Heart left ventricle (tissue), 16 donors: ENCODE results near the gene PKNOX2. TPM values are rescaled to one million over a fixed set of nuclear protein-coding genes. Genes with fewer than 3 reads are reported as not detected.

Experiments used
- ATAC-seq, 4 donors: fragments of 200-7000 bp; cut with Tn5 transposase; one replicate each; pipeline ENCODE4 v1.9.1; 2020 to 2022; ENCODE audit warnings: moderate library complexity in 4 of 4, mild to moderate bottlenecking in 3 of 4, moderate number of reproducible peaks in 1 of 4
- DNase-seq, 5 donors: peaks; one replicate each; pipeline ENCODE4 v3.0.0-alpha.2; 2020
- H3K27ac ChIP-seq, 12 donors: fragments of 200-600 bp; sonication (generic) in 4 of 12; one replicate each; pipeline versions ENCODE4 v1.5.0 to v1.8.0; 2016 to 2022; ENCODE audit warnings: mild to moderate bottlenecking in 2 of 12
- H3K27me3 ChIP-seq, 9 donors: fragments of 200-600 bp; sonication (generic) in 2 of 9; one replicate each; pipeline versions ENCODE4 v1.5.1 to v1.8.0; 2016 to 2022; ENCODE audit warnings: mild to moderate bottlenecking in 3 of 9
- H3K36me3 ChIP-seq, 9 donors: fragments of 200-600 bp; sonication (generic) in 2 of 9; one replicate each; pipeline versions ENCODE4 v1.5.0 to v1.8.0; 2018 to 2022; ENCODE audit warnings: mild to moderate bottlenecking in 2 of 9
- H3K4me1 ChIP-seq, 12 donors: fragments of 200-600 bp; sonication (generic) in 4 of 12; one replicate each; pipeline versions ENCODE4 v1.5.0 to v1.8.0; 2016 to 2022; ENCODE audit warnings: mild to moderate bottlenecking in 3 of 12
- H3K4me3 ChIP-seq, 12 donors: fragments of 200-600 bp; sonication (generic) in 4 of 12; one replicate each; pipeline versions ENCODE4 v1.5.0 to v1.8.0; 2017 to 2022; ENCODE audit warnings: mild to moderate bottlenecking in 9 of 12, moderate library complexity in 4 of 12
- H3K9me3 ChIP-seq, 12 donors: fragments of 200-600 bp; sonication (generic) in 4 of 12; one replicate each; pipeline versions ENCODE4 v1.5.0 to v1.8.0; 2016 to 2022; ENCODE audit warnings: mild to moderate bottlenecking in 1 of 12
- CTCF ChIP-seq, 12 donors: fragments of 200-600 bp; sonication (generic) in 4 of 12; IDR thresholded peaks; one replicate each; pipeline versions ENCODE4 v1.5.0 to v1.8.0; 2018 to 2022; ENCODE audit warnings: antibody characterized with exemption in 12 of 12, mild to moderate bottlenecking in 5 of 12
- POLR2A ChIP-seq, 2 donors: fragments of 450-650 bp; IDR thresholded peaks; one replicate each; pipeline ENCODE4 v1.6.1; 2017; ENCODE audit warnings: antibody characterized with exemption in 2 of 2, mild to moderate bottlenecking in 2 of 2, moderate library complexity in 2 of 2
- WGBS, 4 donors: extraction: QIAGEN DNeasy Blood & Tissue Kit in 2 of 4; methylation state at CpG; one replicate each; pipeline versions ENCODE4 v1.1.5 to v1.1.7; 2013 to 2018; 5-methylcytosine and 5-hydroxymethylcytosine counted together
- intact Hi-C, 10 donors: fragments of 100-400 bp; cut with DNase I; formaldehyde crosslinking; loops; one replicate each; pipeline versions ENCODE4 v1.11.1 to v1.14.2; 2022
- polyA plus RNA-seq, 2 donors: library from polyadenylated mRNA; stranded (reverse); fragments of 200-250 nt; gene quantifications; one replicate each; pipeline ENCODE4 v1.2.3, GENCODE V29; 2013
- total RNA-seq, 9 donors: library from RNA; depleted of rRNA in 2 of 9; stranded (reverse); fragments of >200 nt in 2 of 9; fragmentation: NEBNext Ultra II Directional in 3 of 9; extraction: Animal tissue kit (Norgen Biotek cat#: 25700) in 3 of 9; gene quantifications; one replicate each; pipeline versions ENCODE4 v1.1.0 to v1.2.4, GENCODE V29; 2016 to 2023
- donor health status: ischemic (EF 13 %, LVEDD 7.1; RV severe dilation, severe dysfunction).
- donor health status: healthy with polysubstance abuse.
- donor health status: DM: no; HTN: yes; CAD: no.
- donor health status: DM: no; HTN: no; CAD: no.
- donor health status: ischemic (EF 25% LVEDD 6.9; RV normal size, moderate dysfunction).
- donor health status: ischemic (EF 25% LVEDD 5.7; RV mildly dilated, moderate dysfunction).
- donor health status: healthy.
- donor health status: DM: yes; HTN: yes; CAD: no.
- donor health status: ischemic (EF 35%, LVEDD 5.7; RV mildly dilated, moderate dysfunction).
- donor health status: nonischemic (EF 11% LVEDD 7.7; RV severe dilation, severe dysfunction).
- donor health status: DM: yes; HTN: yes; CAD: no.
- donor health status: PGD.
- donor health status: ischemic (EF 29% LVEDD 5.4; RV normal size, mild dysfunction).
- donor health status: nonischemic (EF 23%, LVEDD 6.1; RV moderate dilation, normal function).

PKNOX2 gene
- total and polyA plus RNA-seq, 11 donors = 3.1 to 9.4 (median 4.5) TPM

- H3K36me3 ChIP-seq = no peaks in the 10 kb centered on the region
- peak overlapping the region in 6 of 12 donors; percentile 4 to 32 (median 22) for H3K4me3 ChIP-seq
- H3K4me1 ChIP-seq = peaks cover 0 to 47% (median 23%) of the 10 kb centered on the region in 12 donors
- 45 to 53% (median 50%) methylated on average over 12 of the region's 12 CpGs for WGBS, 4 donors
- ATAC-seq = peak; percentile 56 to 83 (median 76)
- intact Hi-C loops = loop anchor here in 1 of 10 donors (5.0 kb wide), 1 partner anchor 42 kb away; no protein-coding TSS in a partner anchor
- no peaks in the 10 kb centered on the region for H3K9me3 ChIP-seq
- peak; percentile 66 to 83 (median 76) for DNase-seq
- TF ChIP-seq POLR2A (IDR thresholded peaks at IDR 0.05) (no peak), CTCF (IDR thresholded peaks at IDR 0.05) (no peak)
- peaks cover 0 to 24% (median 0%) of the 10 kb centered on the region in 9 donors for H3K27me3 ChIP-seq
- H3K27ac ChIP-seq = peak overlapping the region in 11 of 12 donors; percentile 38 to 86 (median 77)
Observed at GRCh38 chr11:125170510-125171031, 6.0 kb downstream of the PKNOX2 start.

GRCh38 chr11:125171974-125172373, 7.4 kb downstream of the PKNOX2 start:
- Histone ChIP-seq H3K36me3 (no peaks in the 10 kb centered on the region), H3K9me3 (no peaks in the 10 kb centered on the region), H3K4me1 (peaks cover 0 to 56% (median 19%) of the 10 kb centered on the region in 12 donors), H3K27me3 (peaks cover 0 to 10% (median 0%) of the 10 kb centered on the region in 9 donors), H3K27ac (no peak overlapping the region), H3K4me3 (no peak overlapping the region)
- DNase-seq (no peak), ATAC-seq (no peak)
- no peak for TF ChIP-seq CTCF (IDR thresholded peaks at IDR 0.05)
- no peak for TF ChIP-seq POLR2A (IDR thresholded peaks at IDR 0.05)
- 94 to 100% (median 99%) methylated on average over 4 of the region's 4 CpGs for WGBS, 4 donors
- intact Hi-C loops = loop anchor here in 1 of 10 donors (5.0 kb wide), 1 partner anchor 40 kb away; no protein-coding TSS in a partner anchor

DNA sequence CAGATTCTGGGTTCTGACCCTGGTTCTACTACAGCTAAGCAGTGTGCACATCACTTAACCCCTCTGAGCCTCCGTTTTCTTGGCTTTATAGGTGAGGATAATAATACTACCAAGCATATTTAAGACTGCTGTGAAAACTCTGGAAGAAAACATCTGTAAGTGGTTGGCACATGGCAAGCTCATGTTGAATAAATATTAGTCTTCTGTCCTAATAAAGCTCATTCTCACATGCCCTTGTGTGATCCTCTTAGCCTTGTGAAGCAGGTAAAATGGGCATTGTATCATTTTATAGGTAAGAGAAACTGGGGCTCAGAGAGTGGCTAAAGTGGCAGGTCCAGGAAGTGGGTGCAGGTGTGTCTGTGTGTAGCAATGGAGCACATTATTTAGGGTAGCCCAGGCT, 8.5 kb downstream of the PKNOX2 start:
- H3K27ac ChIP-seq = no peak overlapping the region
- no peaks in the 10 kb centered on the region for H3K36me3 ChIP-seq
- intact Hi-C loops = loop anchor here in 1 of 10 donors (5.0 kb wide), 1 partner anchor 39 kb away; no protein-coding TSS in a partner anchor
- H3K9me3 ChIP-seq = no peaks in the 10 kb centered on the region
- WGBS, 4 donors = 76 to 93% (median 88%) methylated on average over 1 of the region's 1 CpG
- ATAC-seq (no peak), DNase-seq (no peak)
- H3K4me3 ChIP-seq = no peak overlapping the region
- H3K27me3 ChIP-seq = peaks cover 0 to 6% (median 0%) of the 10 kb centered on the region in 9 donors
- peaks cover 0 to 59% (median 14%) of the 10 kb centered on the region in 12 donors for H3K4me1 ChIP-seq
- no peak for TF ChIP-seq CTCF (IDR thresholded peaks at IDR 0.05)
- TF ChIP-seq POLR2A (IDR thresholded peaks at IDR 0.05) = no peak

DNA sequence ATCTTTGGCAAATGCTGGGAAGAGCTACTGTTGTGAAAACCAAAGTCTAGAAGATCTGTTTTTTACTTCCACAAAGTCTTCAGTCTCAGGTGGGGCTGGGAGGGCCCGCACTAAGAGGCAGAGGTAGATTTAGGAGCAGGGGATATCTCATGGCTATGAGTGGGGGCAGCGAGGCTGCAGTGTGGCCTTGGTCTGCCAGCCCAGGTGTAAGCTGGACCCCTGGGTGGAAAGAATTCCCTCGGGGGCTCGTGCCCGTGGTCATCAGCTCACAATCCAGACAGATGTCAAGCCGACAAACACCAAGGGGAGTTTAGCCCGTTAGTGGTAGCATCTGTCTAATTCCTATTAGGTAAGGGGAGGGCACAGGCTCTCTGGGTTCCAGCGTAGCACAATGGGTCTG, 9.0 kb downstream of the PKNOX2 start:
- H3K4me1 ChIP-seq = peaks cover 0 to 53% (median 11%) of the 10 kb centered on the region in 12 donors
- TF ChIP-seq POLR2A (IDR thresholded peaks at IDR 0.05) (no peak), CTCF (IDR thresholded peaks at IDR 0.05) (no peak)

More for the DNA sequence above, 9.0 kb downstream of the PKNOX2 start:
- DNase-seq = no peak
- 72 to 78% (median 78%) methylated on average over 8 of the region's 8 CpGs for WGBS, 4 donors
- Histone ChIP-seq H3K27me3 (peaks cover 0 to 2% (median 0%) of the 10 kb centered on the region in 9 donors), H3K27ac (no peak overlapping the region), H3K36me3 (no peaks in the 10 kb centered on the region), H3K9me3 (no peaks in the 10 kb centered on the region), H3K4me3 (no peak overlapping the region)
- no peak for ATAC-seq
- intact Hi-C loops = loop anchor here in 1 of 10 donors (5.0 kb wide), 1 partner anchor 39 kb away; no protein-coding TSS in a partner anchor
